HG03097 (cell line): ENCODE measurements around the gene PDE4D.

Source experiments
- ATAC-seq: cut with Tn5 transposase; IDR thresholded peaks from one replicate; pipeline ENCODE4 v1.9.1; 2021; ENCODE audit not compliant: unreplicated experiment, low FRiP score

Gene PDE4D

DNA sequence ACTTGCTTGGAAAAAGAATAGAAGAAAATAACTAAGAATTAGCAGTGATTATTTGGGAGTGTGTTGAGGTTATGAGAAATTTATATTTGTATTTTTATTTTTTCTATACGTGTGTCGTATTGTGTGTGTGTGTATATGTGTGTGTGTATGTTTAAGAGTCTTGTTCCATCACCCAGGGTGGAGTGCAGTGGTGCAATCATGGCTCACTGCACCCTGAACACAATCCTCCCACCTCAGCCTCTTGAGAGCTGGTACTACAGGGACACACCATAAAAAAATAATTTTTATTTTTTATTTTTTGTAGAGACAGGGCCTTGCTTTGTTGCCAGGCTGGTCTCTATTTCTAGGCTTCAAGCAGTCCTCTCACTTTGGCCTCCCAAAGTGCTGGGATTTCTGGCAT, 643.8 kb downstream of the PDE4D start:
- ATAC-seq: no peak

DNA sequence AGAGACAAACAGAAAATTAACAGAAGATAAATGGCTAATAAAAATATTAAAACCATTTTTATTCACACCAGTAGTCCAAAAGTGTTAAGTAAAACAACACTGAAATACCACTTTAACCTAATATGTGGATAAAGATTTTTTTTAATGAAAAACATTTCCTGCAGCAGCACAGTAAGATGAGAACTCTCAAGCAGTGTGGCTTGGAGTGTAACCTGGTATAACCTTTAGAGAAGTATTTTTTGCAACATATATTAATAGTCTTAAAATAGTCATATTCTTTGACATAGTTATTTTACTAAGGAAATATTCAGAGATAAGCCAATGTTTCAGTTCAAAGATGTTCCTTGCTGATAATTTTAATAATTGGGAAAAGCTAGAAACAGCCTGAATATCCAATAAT, 644.4 kb downstream of the PDE4D start:
- ATAC-seq: no peak

- ATAC-seq: no peak
Observed at GRCh38 chr5:59246882-59247281, 646.6 kb downstream of the PDE4D start.

GRCh38 chr5:59246145-59246869, 647.2 kb downstream of the PDE4D start:
- ATAC-seq: no peak

- no peak for ATAC-seq
Observed at GRCh38 chr5:59245198-59245597, 648.3 kb downstream of the PDE4D start.

GRCh38 chr5:59241552-59241951, 652.0 kb downstream of the PDE4D start:
- ATAC-seq: no peak

GRCh38 chr5:59241119-59241518, 652.4 kb downstream of the PDE4D start:
- no peak for ATAC-seq

DNA sequence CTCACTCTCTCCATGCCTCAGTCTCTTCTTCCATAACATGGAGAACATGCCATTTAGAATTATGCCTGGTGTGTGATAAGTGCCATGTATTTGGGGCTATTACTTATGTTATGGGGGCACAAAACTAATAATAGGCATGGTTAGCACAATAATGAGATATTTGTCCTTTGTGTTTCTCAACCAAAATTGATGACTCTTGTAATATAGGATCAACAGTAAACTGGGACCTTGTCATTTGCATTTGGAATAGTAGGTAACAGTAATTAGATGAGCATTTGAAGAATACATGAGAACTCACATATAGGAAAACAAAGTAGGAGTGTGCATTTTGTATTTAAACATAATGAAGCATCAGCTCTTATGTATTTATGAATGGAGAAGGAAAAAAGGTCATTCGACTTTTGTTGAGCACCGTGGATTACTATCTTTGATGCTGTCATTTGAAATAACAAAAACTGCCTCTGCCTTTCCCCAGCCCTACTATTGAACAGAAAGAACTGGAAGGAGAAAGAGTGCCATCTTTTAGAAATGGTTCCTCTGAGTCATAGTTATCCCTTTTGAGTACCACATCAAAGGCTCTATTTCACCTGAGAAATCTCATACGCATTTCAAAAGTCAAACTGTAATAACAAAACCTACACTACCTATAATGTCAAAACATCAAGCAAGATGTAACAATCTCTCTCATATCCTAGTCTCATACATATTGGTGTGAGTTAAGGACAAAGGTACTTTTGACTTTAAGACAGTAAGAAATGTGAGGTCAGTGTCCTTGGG, 655.2 kb downstream of the PDE4D start:
- ATAC-seq: no peak

DNA sequence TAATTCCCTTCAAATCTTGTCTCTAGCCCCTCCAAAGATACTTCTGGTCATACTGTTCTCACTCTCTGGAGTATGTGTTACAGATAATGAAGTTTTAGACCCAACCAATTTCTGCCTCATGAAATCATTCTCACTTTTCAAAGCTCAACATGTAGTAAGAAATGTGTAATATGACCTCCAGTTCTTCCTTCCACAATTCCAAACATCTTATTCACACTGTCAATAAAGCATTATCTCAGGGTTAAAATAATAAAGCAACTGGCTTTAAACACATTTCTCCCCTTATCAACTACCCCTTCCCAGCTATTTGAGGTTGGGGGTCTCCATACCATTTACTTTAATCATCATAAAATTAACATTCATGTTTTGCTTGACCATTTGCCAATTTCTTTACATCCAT, 656.5 kb downstream of the PDE4D start:
- no peak for ATAC-seq

DNA sequence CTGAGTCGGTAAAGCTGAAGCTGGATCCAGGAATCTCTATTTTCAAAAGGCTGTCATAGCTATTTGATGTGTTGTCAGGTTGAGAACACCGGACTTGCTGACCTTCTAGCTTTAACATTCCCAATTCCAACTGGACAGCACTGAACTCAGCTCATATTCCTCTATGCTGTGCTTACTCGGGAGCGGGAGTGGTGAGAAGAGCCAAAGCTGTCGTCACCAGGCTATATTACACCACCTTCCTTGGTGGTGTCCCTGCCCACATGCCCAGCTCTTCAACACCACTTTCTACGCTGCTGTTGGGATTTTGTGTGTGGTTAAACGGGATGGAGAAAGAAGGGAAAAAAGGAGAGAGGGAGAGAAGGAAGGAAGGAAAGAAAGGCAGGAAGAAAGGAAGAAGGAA, 657.1 kb downstream of the PDE4D start:
- ATAC-seq: no peak

GRCh38 chr5:59234236-59234635, 659.3 kb downstream of the PDE4D start:
- ATAC-seq: no peak

- no peak for ATAC-seq
Observed at GRCh38 chr5:59231221-59231931, 662.1 kb downstream of the PDE4D start.

GRCh38 chr5:59222687-59223511, 670.6 kb downstream of the PDE4D start:
- ATAC-seq: no peak

GRCh38 chr5:59221769-59222168, 671.8 kb downstream of the PDE4D start:
- no peak for ATAC-seq

GRCh38 chr5:59218424-59219045, 675.0 kb downstream of the PDE4D start:
- no peak for ATAC-seq

DNA sequence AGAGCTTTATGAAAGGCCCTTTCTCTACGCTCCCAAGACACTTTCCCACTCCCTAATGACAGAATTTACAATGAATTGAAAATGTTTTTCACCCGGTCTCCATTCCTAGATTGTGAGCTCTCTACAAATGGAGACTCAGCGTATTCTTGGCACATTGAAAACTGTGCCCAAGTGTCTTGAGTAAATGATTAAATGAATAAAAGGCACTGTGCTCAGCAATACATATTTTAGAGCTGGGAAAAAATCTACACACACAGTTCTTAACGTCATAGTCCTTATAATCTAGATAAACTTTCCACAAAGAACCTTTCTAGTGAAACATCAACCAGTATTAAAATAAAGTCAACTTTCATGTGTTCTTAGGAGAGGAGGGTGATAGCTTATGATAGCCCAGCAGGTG, 676.7 kb downstream of the PDE4D start:
- no peak for ATAC-seq

DNA sequence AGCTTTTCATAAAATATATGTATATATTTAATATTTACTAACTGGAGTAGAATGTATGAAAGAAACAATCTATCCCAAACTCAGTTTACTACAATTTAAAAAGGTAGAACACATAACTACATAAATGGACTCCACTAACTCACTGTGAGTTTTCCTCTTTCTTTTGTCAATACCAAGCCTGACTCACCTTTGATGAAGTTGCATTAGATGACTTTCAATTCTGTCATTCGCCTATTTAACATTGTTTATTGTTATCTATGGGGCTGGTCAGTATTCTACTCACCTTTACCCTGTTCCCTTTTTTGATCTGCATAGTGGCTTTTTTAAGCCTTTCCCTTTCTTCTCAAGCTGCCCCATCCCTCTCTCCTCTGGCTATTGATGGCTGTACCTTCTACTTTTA, 680.9 kb downstream of the PDE4D start:
- ATAC-seq: no peak

GRCh38 chr5:59209758-59210359, 683.7 kb downstream of the PDE4D start:
- ATAC-seq: no peak

DNA sequence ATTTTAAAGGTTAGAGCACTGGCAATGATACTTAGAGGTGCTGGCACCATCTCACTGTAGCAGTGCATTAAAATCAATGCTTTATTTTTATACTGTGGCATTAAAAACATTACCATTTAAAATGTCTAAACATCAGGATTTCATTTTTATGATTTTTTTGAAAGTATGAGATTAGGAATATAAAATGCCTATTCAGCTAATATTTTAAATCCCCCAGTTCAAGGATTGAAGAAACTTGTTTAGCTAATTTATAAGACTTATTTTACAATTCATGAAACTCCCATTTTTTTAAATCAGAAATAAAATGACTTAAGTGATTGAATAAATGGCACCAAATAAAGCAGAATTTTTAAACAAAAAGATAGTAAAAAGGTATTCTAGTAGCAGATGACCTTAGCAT, 685.1 kb downstream of the PDE4D start:
- no peak for ATAC-seq

GRCh38 chr5:59207401-59207800, 686.1 kb downstream of the PDE4D start:
- no peak for ATAC-seq
